Choroid plexus epithelial cell (primary cell): ENCODE results near the gene PIK3C2A.
"Not testable (repeated sequence)": the region's sequence is repeated elsewhere in the genome, so short reads cannot be mapped to it uniquely, and the experiment has no call there.

Source experiments
- DNase-seq: peaks from one replicate; pipeline ENCODE4 v3.0.0-alpha.2; 2010; ENCODE audit warnings: low read depth
- H3K4me3 ChIP-seq: 2 replicates; pipeline ENCODE4 v1.5.1; 2011; ENCODE audit warnings: low read depth, mild to moderate bottlenecking, control low read depth, low read length, moderate library complexity
- CTCF ChIP-seq: conservative IDR thresholded peaks from 2 replicates; pipeline ENCODE4 v1.5.1; 2011; ENCODE audit warnings: low read depth, mild to moderate bottlenecking, control low read depth, inconsistent platforms, low read length, moderate library complexity

Gene PIK3C2A

GRCh38 chr11:17207317-17208256 lies at the start of gene PIK3C2A:
PIK3C2A (minus strand) TSS chr11:17207986; CDS start chr11:17169741, 38,245 bp downstream.
- no peak for TF ChIP-seq CTCF
- H3K4me3 ChIP-seq = peak within 1 kb of the TSS; percentile 95
- DNase-seq = peak; percentile 95

- peak; percentile 62 for DNase-seq
- no peak for TF ChIP-seq CTCF
- no peak overlapping the region for H3K4me3 ChIP-seq
Measured at GRCh38 chr11:17257196-17257595, 49.4 kb upstream of the PIK3C2A start.

- peak; percentile 98 for DNase-seq
- no peak overlapping the region for H3K4me3 ChIP-seq
- no peak for TF ChIP-seq CTCF
Measured at GRCh38 chr11:17256512-17256911, 48.7 kb upstream of the PIK3C2A start.

- DNase-seq = no peak
- no peak for TF ChIP-seq CTCF
- H3K4me3 ChIP-seq = no peak overlapping the region
Measured at GRCh38 chr11:17252704-17253103, 44.9 kb upstream of the PIK3C2A start.

GRCh38 chr11:17250561-17251350 lies 43.0 kb upstream of the PIK3C2A start:
- no peak for TF ChIP-seq CTCF
- H3K4me3 ChIP-seq = no peak overlapping the region
- DNase-seq = no peak

GRCh38 chr11:17244046-17244445 lies 36.3 kb upstream of the PIK3C2A start:
- no peak for DNase-seq
- no peak overlapping the region for H3K4me3 ChIP-seq
- TF ChIP-seq CTCF = no peak

GRCh38 chr11:17242954-17243353 lies 35.2 kb upstream of the PIK3C2A start:
- not testable (repeated sequence) for DNase-seq

More at GRCh38 chr11:17242954-17243353, 35.2 kb upstream of the PIK3C2A start:
- H3K4me3 ChIP-seq = not testable (repeated sequence)
